ENCODE measurements around the gene SAE1. TPM values are rescaled to one million over a fixed set of nuclear protein-coding genes. Genes with fewer than 3 reads are reported as not detected.

SAE1 gene
- total RNA-seq, 1 experiment from 2014 or later = 140 TPM

DNA sequence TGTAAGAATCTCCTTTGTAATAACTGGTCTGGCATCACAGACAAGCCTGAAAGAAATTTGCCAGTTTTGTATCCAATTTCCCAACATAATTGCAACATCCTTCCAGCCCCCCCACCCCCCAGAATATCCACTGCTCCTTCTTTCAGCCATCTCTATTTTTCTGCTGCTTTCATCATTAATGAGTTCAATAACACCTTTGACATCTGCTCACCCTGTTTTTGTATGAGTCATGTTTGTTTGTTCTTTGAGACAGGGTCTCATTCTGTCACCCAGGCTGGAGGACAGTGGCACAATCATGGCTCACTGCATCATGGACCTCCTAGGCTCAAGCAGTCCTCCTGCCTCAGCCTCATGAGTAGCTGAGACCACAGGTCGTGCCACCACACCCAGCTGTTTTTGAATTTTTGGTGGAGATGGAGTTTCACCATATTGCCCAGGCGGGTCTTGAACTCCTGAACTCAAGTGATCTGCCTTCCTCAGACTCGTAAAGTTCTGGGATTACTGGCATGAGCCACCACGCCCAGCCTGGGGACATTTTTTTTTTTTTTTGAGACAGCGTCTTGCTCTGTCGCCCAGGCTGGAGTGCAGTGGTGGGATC, 10.1 kb upstream of the SAE1 start:
- H3K4me3 ChIP-seq (ENCODE audit: low read depth in 2 of 2, low read length in 2 of 2) = no peak overlapping the region
- no peaks in the 10 kb centered on the region for H3K9me3 ChIP-seq (ENCODE audit: control insufficient read depth, insufficient read depth, low read depth, low read length)
- no peak overlapping the region for H3K27ac ChIP-seq (ENCODE audit: low read length)
- intact Hi-C loops (cut with micrococcal nuclease; ENCODE audit: unreplicated experiment) = loop anchor here (5.0 kb wide), 1 partner anchor 43 kb away; no protein-coding TSS in a partner anchor
- peaks cover 19% of the 10 kb centered on the region for H3K4me1 ChIP-seq (ENCODE audit: control insufficient read depth, insufficient read depth, low read length)
- BruUV-seq (replicated peaks) = no TSS peak
- CTCF ChIA-PET = no interaction called here
- TF ChIP-seq POLR2AphosphoS5 (IDR thresholded peaks at IDR 0.05; ENCODE audit: low read depth, low read length) = no peak
- no peak for TF ChIP-seq SIN3A (IDR thresholded peaks at IDR 0.05; ENCODE audit: borderline replicate concordance, insufficient read depth, low read depth, low read length)
- TF ChIP-seq CTCF (IDR thresholded peaks at IDR 0.05) = no peak
- TF ChIP-seq TCF7L2 (IDR thresholded peaks at IDR 0.05; ENCODE audit: low read depth, low read length) = no peak
- no peak for TF ChIP-seq REST (IDR thresholded peaks at IDR 0.05; ENCODE audit: insufficient read depth in 1 of 2, low read depth in 2 of 2, low read length in 1 of 2)
- POLR2A ChIA-PET = interaction anchor here (0.5 to 0.6 kb wide), 2 partner anchors 10 to 406 kb away, joined by 8 to 9 read pairs; no protein-coding TSS in a partner anchor
- DNase-seq (ENCODE audit: low read depth, low spot score) = no peak
- no peaks in the 10 kb centered on the region for H3K27me3 ChIP-seq (ENCODE audit: control insufficient read depth, insufficient read depth, low read length)
- no peak for ATAC-seq
- in situ Hi-C loops (cut with HindIII; ENCODE audit: low pct_unique_long_range_greater_than_20kb, low sequenced_read_pairs) = no loop called here
- no peaks in the 10 kb centered on the region for H3K36me3 ChIP-seq (ENCODE audit: control insufficient read depth, insufficient read depth, low read length)

GRCh38 chr19:47122359-47123335, 8.0 kb upstream of the SAE1 start:
- no peaks in the 10 kb centered on the region for H3K27me3 ChIP-seq (ENCODE audit: control insufficient read depth, insufficient read depth, low read length)
- POLR2A ChIA-PET = interaction anchor here (0.7 to 0.8 kb wide), 2 partner anchors 9 to 50 kb away, joined by 3 to 7 read pairs; partner anchors contain the start of gene ZC3H4
- H3K9me3 ChIP-seq (ENCODE audit: control insufficient read depth, insufficient read depth, low read depth, low read length) = no peaks in the 10 kb centered on the region
- peak overlapping the region; percentile 66 for H3K27ac ChIP-seq (ENCODE audit: low read length)
- in situ Hi-C loops (cut with HindIII; ENCODE audit: low pct_unique_long_range_greater_than_20kb, low sequenced_read_pairs) = no loop called here
- TF ChIP-seq CTCF (IDR thresholded peaks at IDR 0.05) (no peak), POLR2AphosphoS5 (IDR thresholded peaks at IDR 0.05; ENCODE audit: low read depth, low read length) (no peak)
- no peaks in the 10 kb centered on the region for H3K36me3 ChIP-seq (ENCODE audit: control insufficient read depth, insufficient read depth, low read length)
- DNase-seq (ENCODE audit: low read depth, low spot score) (peak; percentile 72), ATAC-seq (peak; percentile 91)
- intact Hi-C loops (cut with micrococcal nuclease; ENCODE audit: unreplicated experiment) = loop anchor here (5.0 kb wide), 1 partner anchor 45 kb away; no protein-coding TSS in a partner anchor
- no peak overlapping the region for H3K4me3 ChIP-seq (ENCODE audit: low read depth in 2 of 2, low read length in 2 of 2)
- peaks cover 19% of the 10 kb centered on the region for H3K4me1 ChIP-seq (ENCODE audit: control insufficient read depth, insufficient read depth, low read length)
- BruUV-seq (replicated peaks) = no TSS peak
- CTCF ChIA-PET = no interaction called here

All from Panc1 (cell line).